ENCODE data around the gene SMIM35. TPM values are rescaled to one million over a fixed set of nuclear protein-coding genes. Genes with fewer than 3 reads are reported as not detected.
"Not testable (repeated sequence)": the region's sequence is repeated elsewhere in the genome, so short reads cannot be mapped to it uniquely, and the experiment has no call there.

The SMIM35 gene
- total RNA-seq, 1 experiment from 2014 or later = not detected

GRCh38 chr11:117977612-117978264 is 109.0 kb downstream of the SMIM35 start:
- H3K27me3 ChIP-seq (ENCODE audit: low read length) = peaks cover 58% of the 10 kb centered on the region
- H3K4me3 ChIP-seq (ENCODE audit: low read length); ATAC-seq; H3K9me2 ChIP-seq (replicated peaks; ENCODE audit: low read length); intact Hi-C loops (cut with micrococcal nuclease); BruUV-seq (replicated peaks); DNase-seq; H3K9me3 ChIP-seq (ENCODE audit: low read length); POLR2A ChIA-PET (ENCODE audit: unreplicated experiment); H3K9ac ChIP-seq (ENCODE audit: low read length); H4K20me1 ChIP-seq (ENCODE audit: low read length); H3K79me2 ChIP-seq (ENCODE audit: low read length); H3K4me1 ChIP-seq (ENCODE audit: insufficient read depth, low read length); H3K4me2 ChIP-seq (ENCODE audit: low read length); H3K27ac ChIP-seq (ENCODE audit: low read length); CTCF ChIA-PET; H3K36me3 ChIP-seq (ENCODE audit: low read depth, low read length); H3F3A ChIP-seq (ENCODE audit: low read length, unreplicated experiment); H2AFZ ChIP-seq (ENCODE audit: low read length): not testable (repeated sequence)

DNA sequence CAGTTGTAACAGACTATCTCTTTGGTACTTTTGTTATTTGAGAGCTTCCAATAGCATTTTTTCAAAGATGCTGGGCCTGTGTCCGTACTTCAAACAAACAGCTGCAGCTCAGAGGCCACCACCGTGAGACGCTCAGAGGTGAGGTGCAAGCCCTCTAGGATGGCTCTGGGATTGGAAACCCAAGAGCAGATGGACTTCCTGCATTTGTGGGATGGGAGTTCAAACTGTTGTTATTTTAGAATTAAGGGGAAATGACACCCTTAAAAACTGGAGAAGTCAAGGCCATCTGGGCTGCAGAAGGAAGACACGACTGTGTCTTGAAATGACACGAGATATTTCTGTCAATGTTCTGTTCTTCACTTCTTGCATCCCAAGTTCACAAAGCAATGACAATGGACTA is 109.7 kb downstream of the SMIM35 start:
- BruUV-seq (replicated peaks) = no TSS peak
- Histone ChIP-seq H3K27me3 (ENCODE audit: low read length) (peaks cover 58% of the 10 kb centered on the region), H3K27ac (ENCODE audit: low read length) (no peak overlapping the region), H3K4me3 (ENCODE audit: low read length) (no peak overlapping the region), H3K9me3 (ENCODE audit: low read length) (no peaks in the 10 kb centered on the region), H3K79me2 (ENCODE audit: low read length) (no peaks in the 10 kb centered on the region), H3K9me2 (replicated peaks; ENCODE audit: low read length) (no peaks in the 10 kb centered on the region), H4K20me1 (ENCODE audit: low read length) (no peaks in the 10 kb centered on the region), H2AFZ (ENCODE audit: low read length) (no peak overlapping the region), H3K4me1 (ENCODE audit: insufficient read depth, low read length) (no peaks in the 10 kb centered on the region), H3F3A (ENCODE audit: low read length, unreplicated experiment) (no peaks in the 10 kb centered on the region), H3K9ac (ENCODE audit: low read length) (no peak overlapping the region), H3K4me2 (ENCODE audit: low read length) (no peak overlapping the region), H3K36me3 (ENCODE audit: low read depth, low read length) (no peaks in the 10 kb centered on the region)
- ChIA-PET CTCF (no interaction called here), POLR2A (ENCODE audit: unreplicated experiment) (no interaction called here)
- DNase-seq (no peak), ATAC-seq (no peak)
- TF ChIP-seq EZH2phosphoT487 (IDR thresholded peaks at IDR 0.05; ENCODE audit: borderline replicate concordance, low read length) (no peak), EZH2 (IDR thresholded peaks at IDR 0.05; ENCODE audit: low read length, unreplicated experiment) (no peak)
- TF ChIP-seq, protein P1, sequence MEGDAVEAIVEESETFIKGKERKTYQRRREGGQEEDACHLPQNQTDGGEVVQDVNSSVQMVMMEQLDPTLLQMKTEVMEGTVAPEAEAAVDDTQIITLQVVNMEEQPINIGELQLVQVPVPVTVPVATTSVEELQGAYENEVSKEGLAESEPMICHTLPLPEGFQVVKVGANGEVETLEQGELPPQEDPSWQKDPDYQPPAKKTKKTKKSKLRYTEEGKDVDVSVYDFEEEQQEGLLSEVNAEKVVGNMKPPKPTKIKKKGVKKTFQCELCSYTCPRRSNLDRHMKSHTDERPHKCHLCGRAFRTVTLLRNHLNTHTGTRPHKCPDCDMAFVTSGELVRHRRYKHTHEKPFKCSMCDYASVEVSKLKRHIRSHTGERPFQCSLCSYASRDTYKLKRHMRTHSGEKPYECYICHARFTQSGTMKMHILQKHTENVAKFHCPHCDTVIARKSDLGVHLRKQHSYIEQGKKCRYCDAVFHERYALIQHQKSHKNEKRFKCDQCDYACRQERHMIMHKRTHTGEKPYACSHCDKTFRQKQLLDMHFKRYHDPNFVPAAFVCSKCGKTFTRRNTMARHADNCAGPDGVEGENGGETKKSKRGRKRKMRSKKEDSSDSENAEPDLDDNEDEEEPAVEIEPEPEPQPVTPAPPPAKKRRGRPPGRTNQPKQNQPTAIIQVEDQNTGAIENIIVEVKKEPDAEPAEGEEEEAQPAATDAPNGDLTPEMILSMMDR (conservative IDR thresholded peaks at IDR 0.05; ENCODE audit: low read depth, low read length) = no peak
- intact Hi-C loops (cut with micrococcal nuclease) = no loop called here

GRCh38 chr11:117976445-117976844 is 110.3 kb downstream of the SMIM35 start:
- no peaks in the 10 kb centered on the region for H3K36me3 ChIP-seq (ENCODE audit: low read depth, low read length)
- H3K4me1 ChIP-seq (ENCODE audit: insufficient read depth, low read length) = no peaks in the 10 kb centered on the region
- no peak overlapping the region for H3K4me3 ChIP-seq (ENCODE audit: low read length)
- no peak overlapping the region for H3K4me2 ChIP-seq (ENCODE audit: low read length)
- H2AFZ ChIP-seq (ENCODE audit: low read length) = no peak overlapping the region
- TF ChIP-seq, protein P1 (conservative IDR thresholded peaks at IDR 0.05; ENCODE audit: low read depth, low read length) = no peak
- TF ChIP-seq EZH2phosphoT487 (IDR thresholded peaks at IDR 0.05; ENCODE audit: borderline replicate concordance, low read length) (no peak), EZH2 (IDR thresholded peaks at IDR 0.05; ENCODE audit: low read length, unreplicated experiment) (no peak)
- no peak overlapping the region for H3K9ac ChIP-seq (ENCODE audit: low read length)
- POLR2A ChIA-PET (ENCODE audit: unreplicated experiment) = no interaction called here
- no TSS peak for BruUV-seq (replicated peaks)
- H4K20me1 ChIP-seq (ENCODE audit: low read length) = no peaks in the 10 kb centered on the region
- no peaks in the 10 kb centered on the region for H3F3A ChIP-seq (ENCODE audit: low read length, unreplicated experiment)
- CTCF ChIA-PET = no interaction called here
- DNase-seq (no peak), ATAC-seq (no peak)
- no peaks in the 10 kb centered on the region for H3K9me2 ChIP-seq (replicated peaks; ENCODE audit: low read length)
- no peak overlapping the region for H3K27ac ChIP-seq (ENCODE audit: low read length)
- H3K27me3 ChIP-seq (ENCODE audit: low read length) = peaks cover 58% of the 10 kb centered on the region
- no peaks in the 10 kb centered on the region for H3K79me2 ChIP-seq (ENCODE audit: low read length)
- H3K9me3 ChIP-seq (ENCODE audit: low read length) = no peaks in the 10 kb centered on the region
- intact Hi-C loops (cut with micrococcal nuclease) = no loop called here

Data from PC-3 (cell line).